ENCODE data around the gene GUF1. TPM values are rescaled to one million over a fixed set of nuclear protein-coding genes. Genes with fewer than 3 reads are reported as not detected.
A peak's percentile ranks its signal among the peaks of the same experiment; 100 is the strongest.

GUF1 gene, protein sequence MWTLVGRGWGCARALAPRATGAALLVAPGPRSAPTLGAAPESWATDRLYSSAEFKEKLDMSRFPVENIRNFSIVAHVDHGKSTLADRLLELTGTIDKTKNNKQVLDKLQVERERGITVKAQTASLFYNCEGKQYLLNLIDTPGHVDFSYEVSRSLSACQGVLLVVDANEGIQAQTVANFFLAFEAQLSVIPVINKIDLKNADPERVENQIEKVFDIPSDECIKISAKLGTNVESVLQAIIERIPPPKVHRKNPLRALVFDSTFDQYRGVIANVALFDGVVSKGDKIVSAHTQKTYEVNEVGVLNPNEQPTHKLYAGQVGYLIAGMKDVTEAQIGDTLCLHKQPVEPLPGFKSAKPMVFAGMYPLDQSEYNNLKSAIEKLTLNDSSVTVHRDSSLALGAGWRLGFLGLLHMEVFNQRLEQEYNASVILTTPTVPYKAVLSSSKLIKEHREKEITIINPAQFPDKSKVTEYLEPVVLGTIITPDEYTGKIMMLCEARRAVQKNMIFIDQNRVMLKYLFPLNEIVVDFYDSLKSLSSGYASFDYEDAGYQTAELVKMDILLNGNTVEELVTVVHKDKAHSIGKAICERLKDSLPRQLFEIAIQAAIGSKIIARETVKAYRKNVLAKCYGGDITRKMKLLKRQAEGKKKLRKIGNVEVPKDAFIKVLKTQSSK
- total RNA-seq (2014; rRNA removed; shearing (Covaris generic)), result 12.3 and 18.2 TPM in 2 replicates
- 12.5 and 12.7 TPM in 2 replicates for polyA plus RNA-seq (2016; fragmentation: Nextera tagmentation; extraction: Ambion mirVana)

DNA sequence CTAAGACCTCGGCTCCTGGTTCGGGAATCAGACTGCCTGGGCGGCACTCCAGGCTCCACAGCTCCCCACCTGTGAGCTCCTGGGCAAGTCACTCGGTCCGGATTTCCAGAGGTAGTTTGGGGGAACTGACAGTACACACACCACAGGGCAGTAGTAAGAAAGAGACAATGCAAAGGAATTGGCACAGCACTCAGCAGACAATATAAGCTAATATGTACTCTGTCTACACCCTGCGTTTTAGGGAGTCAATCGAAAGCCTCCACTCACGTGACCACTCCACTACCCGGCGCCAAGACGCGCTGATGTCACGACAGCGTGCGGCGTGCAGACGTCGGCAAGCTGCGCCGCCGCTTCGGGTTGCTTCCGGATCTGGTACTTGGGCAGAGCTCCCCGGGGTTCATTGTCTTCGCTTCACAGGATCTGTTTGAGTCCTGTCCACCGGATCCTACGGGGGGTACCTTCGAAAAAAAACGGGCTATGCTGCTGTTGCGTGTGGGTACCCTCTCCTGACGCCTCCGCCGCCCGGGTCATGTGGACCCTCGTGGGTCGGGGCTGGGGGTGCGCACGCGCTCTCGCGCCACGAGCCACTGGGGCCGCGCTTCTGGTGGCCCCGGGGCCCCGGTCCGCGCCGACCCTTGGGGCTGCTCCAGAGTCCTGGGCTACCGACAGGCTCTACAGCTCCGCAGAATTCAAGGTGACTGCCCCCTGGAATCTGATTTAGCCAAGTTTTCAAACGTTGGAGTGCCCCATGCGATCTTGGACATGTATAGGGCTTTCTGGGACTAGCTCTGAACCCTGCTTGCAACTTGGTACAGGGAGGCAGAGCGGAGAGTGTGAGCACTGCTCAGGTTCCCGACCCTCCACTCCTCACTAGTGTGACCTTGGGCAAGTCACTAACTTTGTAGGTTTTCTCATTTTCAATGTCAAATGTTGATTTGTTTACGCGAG lies at the start of gene GUF1:
Gene GUF1 (plus strand): TSS at position 327 of the 948 bp plus-strand sequence. CDS start 203 bp downstream, at position 530.
- Histone ChIP-seq H4K20me1 (ENCODE audit: insufficient read depth) (no peaks in the 10 kb centered on the region), H3K36me3 (ENCODE audit: low read depth) (peaks cover 14% of the 10 kb centered on the region; the same call in 1 of the 2 replicates), H3F3A (ENCODE audit: insufficient read depth) (no peaks in the 10 kb centered on the region), H3K9ac (peak within 1 kb of the TSS; percentile 93), H3K4me1 (ENCODE audit: insufficient read depth) (peaks cover 21% of the 10 kb centered on the region), H3K9me3 (ENCODE audit: low read depth) (no peaks in the 10 kb centered on the region), H2AFZ (peak within 1 kb of the TSS; percentile 100), H3K27ac (peak within 1 kb of the TSS; percentile 79), H3K9me2 (ENCODE audit: insufficient read depth) (no peaks in the 10 kb centered on the region), H3K27me3 (replicated peaks; ENCODE audit: insufficient read depth) (no peaks in the 10 kb centered on the region), H3K79me2 (ENCODE audit: insufficient read depth) (peaks cover 49% of the 10 kb centered on the region), H3K4me2 (ENCODE audit: unreplicated experiment) (peak within 1 kb of the TSS; percentile 99), H3K4me3 (peak within 1 kb of the TSS; percentile 97)
- in situ Hi-C loops (cut with MboI), result no loop called here
- no peak for TF ChIP-seq EZH2phosphoT487 (IDR thresholded peaks at IDR 0.05; ENCODE audit: insufficient read depth, low read depth)
- no peak for TF ChIP-seq EZH2 (IDR thresholded peaks at IDR 0.05; ENCODE audit: insufficient read depth, poor library complexity, severe bottlenecking)
- 1% methylated on average over 56 to 57 of the region's 57 CpGs for WGBS, 2 experiments (ENCODE audit: low coverage in 1 of 2, low lambda C conversion rate in 2 of 2, missing lambda C conversion rate in 2 of 2)
- DNase-seq, result peak; percentile 97

DNA sequence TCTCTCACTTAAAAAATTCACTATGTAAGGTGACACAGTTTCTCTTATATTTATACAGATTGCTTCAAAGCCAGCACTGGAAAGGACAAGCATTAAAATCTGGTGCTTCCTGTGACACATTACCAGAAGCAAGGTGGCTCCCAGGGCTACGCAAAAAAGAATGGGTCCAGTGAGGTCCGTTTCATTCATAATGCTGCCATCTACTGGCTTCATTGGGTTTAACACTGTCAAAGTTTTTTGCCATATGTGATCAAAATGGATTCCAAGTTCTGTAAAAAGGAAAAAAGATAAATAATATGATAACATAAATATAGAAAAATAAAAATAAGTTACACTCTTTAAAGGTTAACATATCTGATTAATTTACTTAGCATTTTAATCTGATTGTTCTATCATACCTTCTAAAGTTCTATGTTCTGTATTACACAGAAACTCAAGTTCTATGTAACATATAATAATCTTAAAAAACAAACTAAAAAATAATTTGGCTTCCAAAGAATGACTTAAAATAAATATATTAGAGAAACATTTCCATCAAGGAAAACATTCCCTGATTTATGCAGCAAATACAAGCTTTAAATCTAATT lies 48.8 kb upstream of the GUF1 start:
- H3K4me3 ChIP-seq, result no peak overlapping the region
- in situ Hi-C loops (cut with MboI), result no loop called here
- 2 to 3% methylated on average over 2 of the region's 2 CpGs for WGBS, 2 experiments (ENCODE audit: low coverage in 1 of 2, low lambda C conversion rate in 2 of 2, missing lambda C conversion rate in 2 of 2)

DNA sequence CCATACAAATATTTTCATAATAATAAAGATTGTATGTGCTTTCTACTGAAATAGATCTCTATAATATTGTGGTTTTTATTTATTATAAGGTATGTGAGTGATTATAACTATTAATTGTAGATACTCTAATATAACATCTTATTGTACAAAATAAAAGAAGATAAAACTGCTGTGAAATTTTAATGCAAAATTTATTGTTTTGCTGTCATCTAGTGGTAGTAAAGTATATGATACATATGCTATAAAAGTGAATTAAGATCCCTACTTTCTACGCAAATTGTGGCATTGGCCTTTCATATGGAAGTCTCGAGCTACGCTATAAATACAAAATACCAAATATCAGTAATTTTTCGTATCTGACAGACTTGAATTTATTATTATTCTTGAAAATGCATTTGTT lies 46.1 kb upstream of the GUF1 start:
- peak; percentile 1 for DNase-seq
- Histone ChIP-seq H2AFZ (no peak overlapping the region), H3K79me2 (ENCODE audit: insufficient read depth) (no peaks in the 10 kb centered on the region), H3K36me3 (ENCODE audit: low read depth) (no peaks in the 10 kb centered on the region), H4K20me1 (ENCODE audit: insufficient read depth) (no peaks in the 10 kb centered on the region), H3K9me2 (ENCODE audit: insufficient read depth) (no peaks in the 10 kb centered on the region), H3F3A (ENCODE audit: insufficient read depth) (no peaks in the 10 kb centered on the region), H3K9ac (no peak overlapping the region), H3K4me2 (ENCODE audit: unreplicated experiment) (no peak overlapping the region), H3K4me1 (ENCODE audit: insufficient read depth) (no peaks in the 10 kb centered on the region), H3K27ac (no peak overlapping the region), H3K4me3 (no peak overlapping the region), H3K27me3 (replicated peaks; ENCODE audit: insufficient read depth) (no peaks in the 10 kb centered on the region; the same call in 1 of the 2 replicates), H3K9me3 (ENCODE audit: low read depth) (no peaks in the 10 kb centered on the region)
- in situ Hi-C loops (cut with MboI), result no loop called here
- TF ChIP-seq EZH2phosphoT487 (IDR thresholded peaks at IDR 0.05; ENCODE audit: insufficient read depth, low read depth), result no peak
- no peak for TF ChIP-seq EZH2 (IDR thresholded peaks at IDR 0.05; ENCODE audit: insufficient read depth, poor library complexity, severe bottlenecking)
- 57 to 62% methylated on average over 4 of the region's 4 CpGs for WGBS, 2 experiments (ENCODE audit: low coverage in 1 of 2, low lambda C conversion rate in 2 of 2, missing lambda C conversion rate in 2 of 2)

More for the DNA sequence above, 48.8 kb upstream of the GUF1 start:
- Histone ChIP-seq H3K79me2 (ENCODE audit: insufficient read depth) (no peaks in the 10 kb centered on the region), H3F3A (ENCODE audit: insufficient read depth) (no peaks in the 10 kb centered on the region), H3K9me2 (ENCODE audit: insufficient read depth) (no peaks in the 10 kb centered on the region), H3K9me3 (ENCODE audit: low read depth) (no peaks in the 10 kb centered on the region), H4K20me1 (ENCODE audit: insufficient read depth) (no peaks in the 10 kb centered on the region), H3K36me3 (ENCODE audit: low read depth) (no peaks in the 10 kb centered on the region), H2AFZ (peak overlapping the region; percentile 35; the same call in 1 of the 2 replicates), H3K9ac (no peak overlapping the region), H3K27me3 (replicated peaks; ENCODE audit: insufficient read depth) (no peaks in the 10 kb centered on the region; the same call in 1 of the 2 replicates), H3K27ac (no peak overlapping the region), H3K4me1 (ENCODE audit: insufficient read depth) (no peaks in the 10 kb centered on the region), H3K4me2 (ENCODE audit: unreplicated experiment) (no peak overlapping the region)
- TF ChIP-seq EZH2phosphoT487 (IDR thresholded peaks at IDR 0.05; ENCODE audit: insufficient read depth, low read depth), result no peak
- no peak for TF ChIP-seq EZH2 (IDR thresholded peaks at IDR 0.05; ENCODE audit: insufficient read depth, poor library complexity, severe bottlenecking)
- peak; percentile 70 for DNase-seq
